ENCODE results near the gene ATP5ME. TPM values are rescaled to one million over a fixed set of nuclear protein-coding genes. Genes with fewer than 3 reads are reported as not detected.
A peak's percentile ranks its signal among the peaks of the same experiment; 100 is the strongest.

Gene ATP5ME
- polyA plus RNA-seq, 4 donors: 447 to 1,305 (median 893) TPM

- Histone ChIP-seq H3K27ac (ENCODE audit: low read depth in 1 of 3, low read length in 2 of 3) (no peak overlapping the region), H3K9me3 (ENCODE audit: control insufficient read depth in 2 of 2, insufficient read depth in 1 of 2, low read depth in 1 of 2, low read length in 1 of 2) (no peaks in the 10 kb centered on the region), H3K36me3 (ENCODE audit: control insufficient read depth in 3 of 3, insufficient read depth in 2 of 3, low read depth in 1 of 3, low read length in 3 of 3) (no peaks in the 10 kb centered on the region), H3K4me3 (ENCODE audit: low read depth in 1 of 3, low read length in 3 of 3) (no peak overlapping the region), H3K4me1 (ENCODE audit: control insufficient read depth in 3 of 3, insufficient read depth in 2 of 3, low read depth in 1 of 3, low read length in 2 of 3) (no peaks in the 10 kb centered on the region), H3K27me3 (ENCODE audit: control insufficient read depth in 3 of 3, insufficient read depth in 3 of 3, low read length in 3 of 3) (peaks cover 0 to 28% (median 4%) of the 10 kb centered on the region in 3 donors)
- WGBS, 3 donors: 85 to 86% (median 85%) methylated on average over 28 to 29 of the region's 29 CpGs
- FAIRE-seq: no peak
- DNase-seq: no peak
Observed at GRCh38 chr4:653831-654502, 20.1 kb downstream of the ATP5ME start.

DNA sequence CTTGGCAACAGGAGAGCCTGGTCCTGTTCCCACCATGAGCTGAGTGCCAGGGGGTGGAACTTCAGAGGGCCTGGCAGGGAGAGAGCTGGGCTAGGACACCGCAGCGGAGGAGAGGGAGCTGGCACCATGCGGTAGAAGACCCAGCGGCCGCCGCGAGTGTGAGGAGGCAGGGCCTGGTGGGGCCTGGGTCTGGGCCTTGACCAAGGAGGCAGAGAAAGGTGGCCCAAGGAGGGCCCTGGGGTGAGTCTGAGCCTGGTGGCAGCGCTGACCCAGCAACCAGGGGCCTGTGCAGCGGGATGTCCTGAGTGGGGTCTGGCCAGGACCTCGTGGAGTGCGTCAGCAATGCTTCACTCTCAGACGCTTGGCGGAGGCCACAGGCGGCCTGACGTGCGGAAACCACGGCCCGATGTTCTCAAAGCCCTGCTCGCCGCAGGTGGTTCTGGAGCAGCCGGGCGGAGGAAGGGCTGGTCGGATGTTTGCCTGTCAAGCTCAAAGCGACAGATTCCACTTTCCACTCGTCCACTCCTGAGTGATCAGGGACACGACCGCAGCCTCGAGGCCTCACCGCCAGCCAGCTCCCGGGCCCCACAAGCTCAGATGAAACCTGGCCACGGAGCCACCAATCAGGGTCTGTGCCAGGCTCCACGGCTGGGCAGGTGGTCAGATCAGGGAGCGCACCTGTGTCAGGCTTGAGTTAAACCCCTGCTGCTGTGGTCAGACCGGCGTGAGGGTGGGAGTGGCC lies 20.8 kb downstream of the ATP5ME start:
- Histone ChIP-seq H3K9me3 (ENCODE audit: control insufficient read depth in 2 of 2, insufficient read depth in 1 of 2, low read depth in 1 of 2, low read length in 1 of 2) (no peaks in the 10 kb centered on the region), H3K4me1 (ENCODE audit: control insufficient read depth in 3 of 3, insufficient read depth in 2 of 3, low read depth in 1 of 3, low read length in 2 of 3) (no peaks in the 10 kb centered on the region), H3K4me3 (ENCODE audit: low read depth in 1 of 3, low read length in 3 of 3) (no peak overlapping the region), H3K27me3 (ENCODE audit: control insufficient read depth in 3 of 3, insufficient read depth in 3 of 3, low read length in 3 of 3) (peaks cover 0 to 32% (median 6%) of the 10 kb centered on the region in 3 donors), H3K27ac (ENCODE audit: low read depth in 1 of 3, low read length in 2 of 3) (no peak overlapping the region), H3K36me3 (ENCODE audit: control insufficient read depth in 3 of 3, insufficient read depth in 2 of 3, low read depth in 1 of 3, low read length in 3 of 3) (no peaks in the 10 kb centered on the region)
- 89 to 92% (median 91%) methylated on average over 32 to 35 of the region's 35 CpGs for WGBS, 3 donors
- DNase-seq (no peak), FAIRE-seq (no peak)

GRCh38 chr4:651884-652642 lies 22.0 kb downstream of the ATP5ME start:
- WGBS, 3 donors: 56 to 64% (median 60%) methylated on average over 24 of the region's 24 CpGs
- DNase-seq: no peak
- no peak for FAIRE-seq
- H3K9me3 ChIP-seq (ENCODE audit: control insufficient read depth in 2 of 2, insufficient read depth in 1 of 2, low read depth in 1 of 2, low read length in 1 of 2): no peaks in the 10 kb centered on the region
- peaks cover 0 to 37% (median 6%) of the 10 kb centered on the region in 3 donors for H3K27me3 ChIP-seq (ENCODE audit: control insufficient read depth in 3 of 3, insufficient read depth in 3 of 3, low read length in 3 of 3)
- no peaks in the 10 kb centered on the region for H3K4me1 ChIP-seq (ENCODE audit: control insufficient read depth in 3 of 3, insufficient read depth in 2 of 3, low read depth in 1 of 3, low read length in 2 of 3)
- no peak overlapping the region for H3K27ac ChIP-seq (ENCODE audit: low read depth in 1 of 3, low read length in 2 of 3)
- no peak overlapping the region for H3K4me3 ChIP-seq (ENCODE audit: low read depth in 1 of 3, low read length in 3 of 3)
- H3K36me3 ChIP-seq (ENCODE audit: control insufficient read depth in 3 of 3, insufficient read depth in 2 of 3, low read depth in 1 of 3, low read length in 3 of 3): no peaks in the 10 kb centered on the region

DNA sequence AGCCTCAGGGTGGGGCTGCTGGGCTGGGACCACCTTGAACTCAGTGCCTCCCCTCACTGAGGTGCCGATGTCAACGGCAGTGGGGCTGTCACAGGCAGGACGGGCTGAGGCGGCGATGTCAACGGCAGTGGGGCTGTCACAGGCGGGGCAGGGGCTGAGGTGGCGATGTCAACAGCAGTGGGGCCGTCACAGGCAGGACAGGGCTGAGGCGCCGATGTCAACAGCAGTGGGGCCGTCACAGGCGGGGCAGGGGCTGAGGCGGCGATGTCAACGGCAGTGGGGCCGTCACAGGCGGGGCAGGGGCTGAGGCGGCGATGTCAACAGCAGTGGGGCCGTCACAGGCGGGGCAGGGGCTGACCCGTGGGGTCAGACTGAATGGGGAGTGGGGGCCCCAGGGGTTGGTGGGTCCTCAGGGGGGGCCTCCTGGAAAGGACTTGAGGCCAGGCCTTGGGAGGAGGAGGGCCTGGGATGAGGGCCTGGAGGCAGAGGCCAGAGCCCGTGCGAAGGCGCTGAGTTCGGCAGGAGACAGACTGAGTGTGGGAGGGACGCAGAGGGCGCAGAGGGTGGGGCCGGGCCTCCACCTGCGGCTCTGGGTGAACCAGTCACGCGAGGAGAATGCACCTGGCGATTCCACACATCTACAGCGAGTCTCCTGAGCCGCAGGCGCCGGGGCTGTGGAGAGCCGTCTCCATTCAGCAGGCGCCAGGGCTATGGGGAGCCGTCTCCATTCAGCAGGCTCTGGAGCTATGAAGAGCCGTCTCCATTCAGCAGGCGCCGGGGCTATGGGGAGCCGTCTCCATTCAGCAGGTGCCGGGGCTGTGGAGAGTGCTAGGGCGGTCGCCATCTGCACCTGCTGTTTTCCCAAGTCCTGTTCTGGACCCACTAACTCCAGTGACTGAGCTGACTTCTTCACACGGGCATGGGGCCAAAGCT lies 22.9 kb downstream of the ATP5ME start:
- H3K27me3 ChIP-seq (ENCODE audit: control insufficient read depth in 3 of 3, insufficient read depth in 3 of 3, low read length in 3 of 3): peaks cover 0 to 41% (median 5%) of the 10 kb centered on the region in 3 donors
- no peak overlapping the region for H3K4me3 ChIP-seq (ENCODE audit: low read depth in 1 of 3, low read length in 3 of 3)
- no peaks in the 10 kb centered on the region for H3K36me3 ChIP-seq (ENCODE audit: control insufficient read depth in 3 of 3, insufficient read depth in 2 of 3, low read depth in 1 of 3, low read length in 3 of 3)
- H3K4me1 ChIP-seq (ENCODE audit: control insufficient read depth in 3 of 3, insufficient read depth in 2 of 3, low read depth in 1 of 3, low read length in 2 of 3): no peaks in the 10 kb centered on the region
- FAIRE-seq (no peak), DNase-seq (peak in 1 of 2 donors; percentile 18)
- H3K9me3 ChIP-seq (ENCODE audit: control insufficient read depth in 2 of 2, insufficient read depth in 1 of 2, low read depth in 1 of 2, low read length in 1 of 2): no peaks in the 10 kb centered on the region
- H3K27ac ChIP-seq (ENCODE audit: low read depth in 1 of 3, low read length in 2 of 3): no peak overlapping the region
- WGBS, 3 donors: 19 to 36% (median 22%) methylated on average over 38 to 49 of the region's 49 CpGs

DNA sequence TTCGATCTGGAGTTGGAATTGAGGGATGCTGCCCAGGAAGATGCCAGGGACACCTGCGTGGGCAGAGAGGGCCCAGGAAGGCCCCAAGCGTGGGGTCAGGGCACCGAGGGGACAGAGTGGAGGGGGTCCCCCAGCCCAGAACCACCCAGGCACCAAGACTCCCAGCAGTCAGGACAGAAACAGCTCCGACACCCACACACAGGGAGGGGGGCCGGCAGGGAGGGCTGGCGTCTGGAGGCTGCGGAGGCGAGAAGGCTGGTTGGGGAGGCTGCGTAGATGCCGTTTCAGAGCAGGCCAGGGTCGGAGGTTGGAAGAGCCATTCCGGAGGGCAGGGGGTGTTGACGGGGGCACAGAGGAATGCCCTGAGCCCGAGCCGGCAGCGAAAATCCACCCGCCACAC lies 23.6 kb downstream of the ATP5ME start:
- Histone ChIP-seq H3K9me3 (ENCODE audit: control insufficient read depth in 2 of 2, insufficient read depth in 1 of 2, low read depth in 1 of 2, low read length in 1 of 2) (no peaks in the 10 kb centered on the region), H3K4me3 (ENCODE audit: low read depth in 1 of 3, low read length in 3 of 3) (no peak overlapping the region), H3K36me3 (ENCODE audit: control insufficient read depth in 3 of 3, insufficient read depth in 2 of 3, low read depth in 1 of 3, low read length in 3 of 3) (no peaks in the 10 kb centered on the region), H3K27ac (ENCODE audit: low read depth in 1 of 3, low read length in 2 of 3) (no peak overlapping the region), H3K4me1 (ENCODE audit: control insufficient read depth in 3 of 3, insufficient read depth in 2 of 3, low read depth in 1 of 3, low read length in 2 of 3) (no peaks in the 10 kb centered on the region), H3K27me3 (ENCODE audit: control insufficient read depth in 3 of 3, insufficient read depth in 3 of 3, low read length in 3 of 3) (peaks cover 0 to 42% (median 5%) of the 10 kb centered on the region in 3 donors)
- DNase-seq (no peak), FAIRE-seq (no peak)
- WGBS, 3 donors: 75 to 82% (median 77%) methylated on average over 18 of the region's 18 CpGs

DNA sequence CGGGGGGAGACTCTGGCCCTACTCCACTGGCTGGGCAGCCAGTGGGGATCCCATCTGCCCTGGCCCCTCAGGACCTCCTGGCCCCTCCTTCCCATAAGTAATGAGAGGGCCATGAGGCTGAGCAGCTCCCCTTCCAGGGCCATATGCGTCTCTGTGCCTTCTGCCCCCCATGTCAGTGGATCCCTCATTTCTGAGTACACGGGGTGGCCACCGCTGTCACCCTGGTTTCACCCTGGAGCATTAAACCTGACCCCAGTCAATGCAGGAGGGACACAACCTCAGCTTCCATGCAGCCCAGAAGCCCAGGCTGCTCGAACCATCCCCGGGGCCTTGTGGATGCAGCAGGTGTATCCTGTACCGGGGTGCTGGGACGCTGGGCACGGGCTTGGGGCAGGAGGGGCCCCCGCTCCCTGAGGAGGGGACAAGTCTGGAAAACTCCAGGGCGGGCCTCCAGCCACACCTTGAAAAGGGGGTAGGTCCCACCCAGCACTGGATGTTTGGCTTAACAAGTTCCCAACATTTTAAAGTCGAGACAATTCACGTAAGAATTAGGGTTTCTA lies 24.2 kb downstream of the ATP5ME start:
- FAIRE-seq: no peak
- WGBS, 3 donors: 80 to 90% (median 88%) methylated on average over 13 of the region's 13 CpGs

GRCh38 chr4:649293-649625 lies 24.8 kb downstream of the ATP5ME start:
- no peak overlapping the region for H3K27ac ChIP-seq (ENCODE audit: low read depth in 1 of 3, low read length in 2 of 3)
- peaks cover 0 to 42% (median 5%) of the 10 kb centered on the region in 3 donors for H3K27me3 ChIP-seq (ENCODE audit: control insufficient read depth in 3 of 3, insufficient read depth in 3 of 3, low read length in 3 of 3)
- H3K9me3 ChIP-seq (ENCODE audit: control insufficient read depth in 2 of 2, insufficient read depth in 1 of 2, low read depth in 1 of 2, low read length in 1 of 2): no peaks in the 10 kb centered on the region
- FAIRE-seq: no peak
- H3K4me1 ChIP-seq (ENCODE audit: control insufficient read depth in 3 of 3, insufficient read depth in 2 of 3, low read depth in 1 of 3, low read length in 2 of 3): no peaks in the 10 kb centered on the region
- no peaks in the 10 kb centered on the region for H3K36me3 ChIP-seq (ENCODE audit: control insufficient read depth in 3 of 3, insufficient read depth in 2 of 3, low read depth in 1 of 3, low read length in 3 of 3)
- DNase-seq: no peak
- WGBS, 3 donors: 87 to 91% (median 90%) methylated on average over 7 of the region's 7 CpGs
- no peak overlapping the region for H3K4me3 ChIP-seq (ENCODE audit: low read depth in 1 of 3, low read length in 3 of 3)

More for the DNA sequence above, 24.2 kb downstream of the ATP5ME start:
- Histone ChIP-seq H3K36me3 (ENCODE audit: control insufficient read depth in 3 of 3, insufficient read depth in 2 of 3, low read depth in 1 of 3, low read length in 3 of 3) (no peaks in the 10 kb centered on the region), H3K4me1 (ENCODE audit: control insufficient read depth in 3 of 3, insufficient read depth in 2 of 3, low read depth in 1 of 3, low read length in 2 of 3) (no peaks in the 10 kb centered on the region), H3K27me3 (ENCODE audit: control insufficient read depth in 3 of 3, insufficient read depth in 3 of 3, low read length in 3 of 3) (peaks cover 0 to 42% (median 5%) of the 10 kb centered on the region in 3 donors), H3K27ac (ENCODE audit: low read depth in 1 of 3, low read length in 2 of 3) (no peak overlapping the region), H3K9me3 (ENCODE audit: control insufficient read depth in 2 of 2, insufficient read depth in 1 of 2, low read depth in 1 of 2, low read length in 1 of 2) (no peaks in the 10 kb centered on the region), H3K4me3 (ENCODE audit: low read depth in 1 of 3, low read length in 3 of 3) (no peak overlapping the region)
- DNase-seq: no peak
